Astrocyte of the spinal cord (primary cell): ENCODE data around the gene ZHX3.
A peak's percentile ranks its signal among the peaks of the same experiment; 100 is the strongest.

Source experiments
- DNase-seq: peaks from one replicate; pipeline ENCODE4 v3.0.0; 2011; ENCODE audit warnings: low read depth, low spot score
- H3K4me3 ChIP-seq: 2 replicates; pipeline ENCODE4 v1.5.1; 2011; ENCODE audit warnings: low read depth, mild to moderate bottlenecking, low read length, moderate library complexity
- in situ Hi-C: cut with HindIII; loops from 2 replicates; pipeline ENCODE4 v1.10.0; 2017; ENCODE audit warnings: low sequenced_read_pairs
- TF ChIP-seq, protein P1 (sequence below): IDR thresholded peaks from 2 replicates; pipeline ENCODE4 v1.5.1; 2012; ENCODE audit warnings: low read depth, mild to moderate bottlenecking, low read length, inconsistent platforms

ZHX3 gene

DNA sequence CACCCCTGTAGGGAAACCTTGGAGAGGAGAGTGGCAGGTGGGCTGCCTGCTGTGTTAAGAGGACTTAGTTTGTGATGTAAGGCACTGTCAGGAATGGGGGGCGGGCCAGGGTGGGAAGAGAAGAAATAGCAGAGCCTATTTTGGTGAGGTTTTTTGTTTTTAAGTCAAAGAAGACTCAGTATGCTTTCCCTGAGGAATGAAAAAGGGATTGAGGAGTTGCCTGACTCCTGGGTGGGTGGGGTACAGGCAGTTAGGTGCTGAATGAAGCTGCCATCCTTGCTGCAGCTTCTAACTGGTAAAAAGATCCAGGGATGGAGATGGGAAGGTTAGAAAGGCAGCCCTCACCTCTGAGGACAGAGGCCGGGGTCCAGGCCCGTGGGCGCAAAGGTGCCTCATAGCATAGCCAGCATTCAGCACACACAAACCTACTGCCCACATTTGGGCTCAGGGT, 142.3 kb downstream of the ZHX3 start:
- DNase-seq = no peak
- TF ChIP-seq, protein P1, sequence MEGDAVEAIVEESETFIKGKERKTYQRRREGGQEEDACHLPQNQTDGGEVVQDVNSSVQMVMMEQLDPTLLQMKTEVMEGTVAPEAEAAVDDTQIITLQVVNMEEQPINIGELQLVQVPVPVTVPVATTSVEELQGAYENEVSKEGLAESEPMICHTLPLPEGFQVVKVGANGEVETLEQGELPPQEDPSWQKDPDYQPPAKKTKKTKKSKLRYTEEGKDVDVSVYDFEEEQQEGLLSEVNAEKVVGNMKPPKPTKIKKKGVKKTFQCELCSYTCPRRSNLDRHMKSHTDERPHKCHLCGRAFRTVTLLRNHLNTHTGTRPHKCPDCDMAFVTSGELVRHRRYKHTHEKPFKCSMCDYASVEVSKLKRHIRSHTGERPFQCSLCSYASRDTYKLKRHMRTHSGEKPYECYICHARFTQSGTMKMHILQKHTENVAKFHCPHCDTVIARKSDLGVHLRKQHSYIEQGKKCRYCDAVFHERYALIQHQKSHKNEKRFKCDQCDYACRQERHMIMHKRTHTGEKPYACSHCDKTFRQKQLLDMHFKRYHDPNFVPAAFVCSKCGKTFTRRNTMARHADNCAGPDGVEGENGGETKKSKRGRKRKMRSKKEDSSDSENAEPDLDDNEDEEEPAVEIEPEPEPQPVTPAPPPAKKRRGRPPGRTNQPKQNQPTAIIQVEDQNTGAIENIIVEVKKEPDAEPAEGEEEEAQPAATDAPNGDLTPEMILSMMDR = no peak
- H3K4me3 ChIP-seq = no peak overlapping the region
- in situ Hi-C loops = no loop called here

DNA sequence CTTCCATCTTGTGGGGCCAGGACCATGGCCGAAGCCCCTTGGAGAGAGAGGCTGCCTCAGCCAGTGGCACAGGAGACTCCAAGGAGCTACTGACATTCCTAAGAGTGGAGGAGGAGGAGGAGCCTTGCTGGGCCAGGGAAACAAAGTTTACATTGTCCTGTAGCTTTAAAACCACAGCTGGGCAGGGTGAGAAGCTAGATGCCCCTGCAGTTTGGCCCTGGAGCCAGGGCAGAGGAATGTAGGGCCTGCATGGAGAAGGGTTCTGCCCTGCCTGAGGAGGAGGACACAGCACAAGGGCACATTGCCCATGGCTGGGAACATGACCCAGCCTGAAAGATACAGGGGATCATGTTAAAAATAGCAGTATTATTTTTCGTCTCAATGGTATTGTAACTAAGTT, 142.7 kb downstream of the ZHX3 start:
- no peak overlapping the region for H3K4me3 ChIP-seq
- no peak for DNase-seq
- in situ Hi-C loops = no loop called here
- TF ChIP-seq, protein P1 = no peak

DNA sequence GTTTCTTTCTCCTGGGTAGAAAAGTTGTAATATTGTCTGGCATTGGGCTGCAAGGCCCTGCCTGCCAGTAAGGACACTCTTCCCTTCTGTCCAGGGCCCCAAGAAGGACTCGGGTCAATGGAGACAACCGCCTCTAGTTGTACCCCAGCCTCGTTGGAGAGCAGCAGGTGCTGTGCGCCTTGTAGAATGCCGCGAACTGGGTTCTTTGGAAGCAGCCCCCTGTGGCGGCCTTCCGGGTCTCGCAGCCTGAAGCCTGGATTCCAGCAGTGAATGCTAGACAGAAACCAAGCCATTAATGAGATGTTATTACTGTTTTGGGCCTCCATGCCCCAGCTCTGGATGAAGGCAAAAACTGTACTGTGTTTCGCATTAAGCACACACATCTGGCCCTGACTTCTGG, 143.2 kb downstream of the ZHX3 start:
- TF ChIP-seq, protein P1 = no peak
- H3K4me3 ChIP-seq = no peak overlapping the region
- in situ Hi-C loops = no loop called here
- DNase-seq = no peak

DNA sequence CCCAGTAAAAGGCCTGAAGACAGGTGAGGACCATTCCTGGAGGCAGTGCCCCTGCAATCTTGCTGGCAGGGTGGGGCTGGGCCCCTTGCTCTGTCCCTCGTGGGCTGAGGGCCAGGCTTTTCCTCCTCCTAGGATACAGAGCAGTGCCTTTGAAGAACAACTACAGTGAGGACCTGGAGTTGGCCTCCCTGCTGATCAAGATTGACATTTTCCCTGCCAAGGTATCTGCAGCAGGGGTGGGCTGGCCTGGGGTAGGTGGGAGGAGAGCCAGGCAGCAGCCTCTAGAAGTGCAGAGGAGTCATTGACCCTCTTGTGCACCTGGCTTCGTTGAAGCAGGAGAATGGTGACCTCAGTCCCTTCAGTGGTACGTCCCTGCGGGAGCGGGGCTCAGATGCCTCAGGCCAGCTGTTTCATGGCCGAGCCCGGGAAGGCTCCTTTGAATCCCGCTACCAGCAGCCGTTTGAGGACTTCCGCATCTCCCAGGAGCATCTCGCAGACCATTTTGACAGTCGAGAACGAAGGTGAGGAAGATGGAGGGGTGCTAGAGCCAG, 143.7 kb downstream of the ZHX3 start:
- DNase-seq = no peak
- no peak overlapping the region for H3K4me3 ChIP-seq
- TF ChIP-seq, protein P1 = no peak
- in situ Hi-C loops = no loop called here

DNA sequence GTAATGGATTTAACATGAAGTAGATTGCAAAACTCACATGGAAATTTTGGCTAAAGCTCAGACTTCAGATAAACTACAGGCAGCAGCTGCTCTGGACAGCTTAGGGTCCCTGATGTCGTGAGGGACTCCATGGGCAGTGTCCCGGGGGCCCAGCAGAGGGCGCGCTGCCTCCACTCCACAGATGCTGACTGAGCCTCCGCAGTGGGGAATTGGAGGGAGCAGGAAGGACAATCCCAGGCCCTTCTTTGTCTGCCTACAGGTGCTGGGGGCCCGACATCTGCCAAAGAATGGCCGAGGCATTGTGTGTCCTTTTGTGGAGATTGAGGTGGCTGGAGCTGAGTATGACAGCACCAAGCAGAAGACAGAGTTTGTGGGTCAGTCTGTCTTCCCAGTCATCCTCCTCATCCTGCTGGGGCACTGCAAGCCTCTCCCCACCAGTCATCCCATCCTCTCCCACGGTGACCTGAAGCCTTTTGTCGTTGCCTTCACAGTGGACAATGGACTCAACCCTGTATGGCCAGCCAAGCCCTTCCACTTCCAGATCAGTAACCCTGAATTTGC, 144.3 kb downstream of the ZHX3 start:
- no peak overlapping the region for H3K4me3 ChIP-seq
- DNase-seq = peak; percentile 66
- TF ChIP-seq, protein P1 = peak; percentile 99
- in situ Hi-C loops = no loop called here

DNA sequence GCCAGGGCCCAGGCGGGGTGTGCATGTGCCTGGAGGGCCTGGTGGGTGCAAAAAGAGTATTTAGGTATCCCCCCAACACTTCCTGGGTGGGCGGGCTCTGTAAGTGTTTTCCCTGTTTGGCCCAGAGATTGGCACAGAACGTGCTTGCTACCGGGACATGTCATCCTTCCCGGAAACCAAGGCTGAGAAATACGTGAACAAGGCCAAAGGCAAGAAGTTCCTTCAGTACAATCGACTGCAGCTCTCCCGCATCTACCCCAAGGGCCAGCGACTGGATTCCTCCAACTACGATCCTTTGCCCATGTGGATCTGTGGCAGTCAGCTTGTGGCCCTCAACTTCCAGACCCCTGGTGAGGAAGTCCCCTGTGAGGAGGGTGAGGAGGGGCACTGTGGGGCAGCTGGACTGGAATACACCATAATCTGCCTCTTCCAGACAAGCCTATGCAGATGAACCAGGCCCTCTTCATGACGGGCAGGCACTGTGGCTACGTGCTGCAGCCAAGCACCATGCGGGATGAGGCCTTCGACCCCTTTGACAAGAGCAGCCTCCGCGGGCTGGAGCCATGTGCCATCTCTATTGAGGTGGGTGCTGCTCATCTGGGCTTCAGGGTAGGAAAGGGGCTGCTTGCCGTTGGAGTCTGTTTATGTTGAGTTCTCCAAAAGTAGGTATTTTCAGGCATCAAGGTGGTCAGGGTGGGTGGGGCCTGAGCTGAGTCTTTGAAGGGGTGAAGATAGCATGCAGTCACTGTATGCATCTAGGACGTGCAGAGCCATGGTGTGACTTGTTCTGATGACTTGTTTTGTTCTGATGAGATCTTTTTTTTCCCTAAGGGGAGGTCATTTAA, 145.0 kb downstream of the ZHX3 start:
- in situ Hi-C loops = no loop called here
- DNase-seq = no peak
- H3K4me3 ChIP-seq = no peak overlapping the region
- TF ChIP-seq, protein P1 = no peak
